GM19240 (cell line): ENCODE data around the gene ACSM6.
"Not testable (repeated sequence)": the region's sequence is repeated elsewhere in the genome, so short reads cannot be mapped to it uniquely, and the experiment has no call there.

ENCODE experiments used
- DNase-seq: peaks from one replicate; pipeline ENCODE4 v3.0.0; 2011; ENCODE audit warnings: low spot score; ENCODE audit not compliant: insufficient read length

The ACSM6 gene

GRCh38 chr10:95214793-95215192 is 20.8 kb downstream of the ACSM6 start:
- no peak for DNase-seq

- DNase-seq: no peak
Measured at GRCh38 chr10:95217476-95217875, 23.4 kb downstream of the ACSM6 start.

- DNase-seq: no peak
Measured at GRCh38 chr10:95220539-95220938, 26.5 kb downstream of the ACSM6 start.

- DNase-seq: no peak
Measured at GRCh38 chr10:95221124-95221523, 27.1 kb downstream of the ACSM6 start.

- DNase-seq: no peak
Measured at GRCh38 chr10:95225136-95225535, 31.1 kb downstream of the ACSM6 start.

GRCh38 chr10:95228934-95229723 is 35.1 kb downstream of the ACSM6 start:
- DNase-seq: not testable (repeated sequence)

GRCh38 chr10:95229724-95230627 is 35.9 kb downstream of the ACSM6 start:
- no peak for DNase-seq

GRCh38 chr10:95230677-95231586 is 36.9 kb downstream of the ACSM6 start:
- peak; percentile 7 for DNase-seq

GRCh38 chr10:95233377-95234034 is 39.5 kb downstream of the ACSM6 start:
- no peak for DNase-seq

GRCh38 chr10:95234951-95235350 is 40.9 kb downstream of the ACSM6 start:
- no peak for DNase-seq

- DNase-seq: no peak
Measured at GRCh38 chr10:95235676-95236067, 41.6 kb downstream of the ACSM6 start.

- DNase-seq: no peak
Measured at GRCh38 chr10:95236068-95236903, 42.2 kb downstream of the ACSM6 start.

- DNase-seq: no peak
Measured at GRCh38 chr10:95237376-95238170, 43.5 kb downstream of the ACSM6 start.

GRCh38 chr10:95240096-95240495 is 46.1 kb downstream of the ACSM6 start:
- not testable (repeated sequence) for DNase-seq

- DNase-seq: no peak
Measured at GRCh38 chr10:95240811-95241210, 46.8 kb downstream of the ACSM6 start.

- no peak for DNase-seq
Measured at GRCh38 chr10:95241533-95241932, 47.5 kb downstream of the ACSM6 start.

- no peak for DNase-seq
Measured at GRCh38 chr10:95242581-95243317, 48.7 kb downstream of the ACSM6 start.

- DNase-seq: no peak
Measured at GRCh38 chr10:95243318-95243617, 49.2 kb downstream of the ACSM6 start.

GRCh38 chr10:95244152-95244551 is 50.1 kb downstream of the ACSM6 start:
- no peak for DNase-seq
